ENCODE measurements around the gene DGKI.
A peak's percentile ranks its signal among the peaks of the same experiment; 100 is the strongest.

The DGKI gene

GRCh38 chr7:137694405-137694804 is 152.4 kb downstream of the DGKI start:
- Histone ChIP-seq H3K36me3 (replicated peaks) (no peaks in the 10 kb centered on the region), H3K27me3 (replicated peaks) (no peaks in the 10 kb centered on the region), H3K4me3 (ENCODE audit: low read depth, low read length) (no peak overlapping the region), H3K27ac (no peak overlapping the region)
- TF ChIP-seq, protein P1, sequence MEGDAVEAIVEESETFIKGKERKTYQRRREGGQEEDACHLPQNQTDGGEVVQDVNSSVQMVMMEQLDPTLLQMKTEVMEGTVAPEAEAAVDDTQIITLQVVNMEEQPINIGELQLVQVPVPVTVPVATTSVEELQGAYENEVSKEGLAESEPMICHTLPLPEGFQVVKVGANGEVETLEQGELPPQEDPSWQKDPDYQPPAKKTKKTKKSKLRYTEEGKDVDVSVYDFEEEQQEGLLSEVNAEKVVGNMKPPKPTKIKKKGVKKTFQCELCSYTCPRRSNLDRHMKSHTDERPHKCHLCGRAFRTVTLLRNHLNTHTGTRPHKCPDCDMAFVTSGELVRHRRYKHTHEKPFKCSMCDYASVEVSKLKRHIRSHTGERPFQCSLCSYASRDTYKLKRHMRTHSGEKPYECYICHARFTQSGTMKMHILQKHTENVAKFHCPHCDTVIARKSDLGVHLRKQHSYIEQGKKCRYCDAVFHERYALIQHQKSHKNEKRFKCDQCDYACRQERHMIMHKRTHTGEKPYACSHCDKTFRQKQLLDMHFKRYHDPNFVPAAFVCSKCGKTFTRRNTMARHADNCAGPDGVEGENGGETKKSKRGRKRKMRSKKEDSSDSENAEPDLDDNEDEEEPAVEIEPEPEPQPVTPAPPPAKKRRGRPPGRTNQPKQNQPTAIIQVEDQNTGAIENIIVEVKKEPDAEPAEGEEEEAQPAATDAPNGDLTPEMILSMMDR (IDR thresholded peaks at IDR 0.05; ENCODE audit: low read depth, low read length, missing control alignments): no peak
- in situ Hi-C loops (cut with HindIII; ENCODE audit: low pct_ligation_motif_present, low sequenced_read_pairs): no loop called here
- DNase-seq: no peak

- TF ChIP-seq, protein P1 (IDR thresholded peaks at IDR 0.05; ENCODE audit: low read depth, low read length, missing control alignments): no peak
- Histone ChIP-seq H3K27me3 (replicated peaks) (no peaks in the 10 kb centered on the region), H3K27ac (no peak overlapping the region), H3K4me3 (ENCODE audit: low read depth, low read length) (no peak overlapping the region), H3K36me3 (replicated peaks) (no peaks in the 10 kb centered on the region)
- in situ Hi-C loops (cut with HindIII; ENCODE audit: low pct_ligation_motif_present, low sequenced_read_pairs): no loop called here
- no peak for DNase-seq
These were observed 154.4 kb downstream of the DGKI start for GRCh38 chr7:137692399-137692798.

DNA sequence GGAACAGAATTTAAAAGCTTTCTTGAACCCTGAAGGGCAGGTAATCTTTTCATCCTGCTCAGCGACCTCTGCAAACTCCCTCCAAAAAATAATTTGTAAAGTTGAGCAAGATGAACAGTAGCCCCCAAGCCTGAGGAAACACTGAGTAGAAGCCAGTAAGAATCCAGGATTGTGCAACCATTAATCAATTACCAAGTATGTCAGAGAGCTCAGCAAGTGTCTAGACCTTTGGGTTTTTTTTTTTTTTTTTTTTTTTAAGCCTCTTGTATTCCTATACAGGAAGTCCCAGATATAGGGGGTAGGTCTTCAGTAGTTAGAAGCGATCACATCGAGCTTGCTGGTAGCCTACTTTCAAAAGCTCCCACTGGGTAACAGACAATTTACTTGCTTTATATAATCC is 155.2 kb downstream of the DGKI start:
- Histone ChIP-seq H3K36me3 (replicated peaks) (no peaks in the 10 kb centered on the region), H3K27ac (no peak overlapping the region), H3K4me3 (ENCODE audit: low read depth, low read length) (no peak overlapping the region), H3K27me3 (replicated peaks) (no peaks in the 10 kb centered on the region)
- TF ChIP-seq, protein P1 (IDR thresholded peaks at IDR 0.05; ENCODE audit: low read depth, low read length, missing control alignments): no peak
- DNase-seq: no peak
- in situ Hi-C loops (cut with HindIII; ENCODE audit: low pct_ligation_motif_present, low sequenced_read_pairs): no loop called here

GRCh38 chr7:137690635-137691034 is 156.1 kb downstream of the DGKI start:
- TF ChIP-seq, protein P1 (IDR thresholded peaks at IDR 0.05; ENCODE audit: low read depth, low read length, missing control alignments): no peak
- no peak overlapping the region for H3K4me3 ChIP-seq (ENCODE audit: low read depth, low read length)
- in situ Hi-C loops (cut with HindIII; ENCODE audit: low pct_ligation_motif_present, low sequenced_read_pairs): no loop called here
- no peaks in the 10 kb centered on the region for H3K27me3 ChIP-seq (replicated peaks)
- H3K36me3 ChIP-seq (replicated peaks): no peaks in the 10 kb centered on the region
- no peak for DNase-seq
- H3K27ac ChIP-seq: no peak overlapping the region

GRCh38 chr7:137689761-137690160 is 157.0 kb downstream of the DGKI start:
- TF ChIP-seq, protein P1 (IDR thresholded peaks at IDR 0.05; ENCODE audit: low read depth, low read length, missing control alignments): no peak
- Histone ChIP-seq H3K27ac (no peak overlapping the region), H3K4me3 (ENCODE audit: low read depth, low read length) (no peak overlapping the region), H3K36me3 (replicated peaks) (no peaks in the 10 kb centered on the region), H3K27me3 (replicated peaks) (no peaks in the 10 kb centered on the region)
- in situ Hi-C loops (cut with HindIII; ENCODE audit: low pct_ligation_motif_present, low sequenced_read_pairs): no loop called here
- no peak for DNase-seq

GRCh38 chr7:137687556-137688265 is 159.1 kb downstream of the DGKI start:
- Histone ChIP-seq H3K27ac (peak overlapping the region; percentile 68), H3K27me3 (replicated peaks) (no peaks in the 10 kb centered on the region), H3K36me3 (replicated peaks) (no peaks in the 10 kb centered on the region), H3K4me3 (ENCODE audit: low read depth, low read length) (no peak overlapping the region)
- TF ChIP-seq, protein P1 (IDR thresholded peaks at IDR 0.05; ENCODE audit: low read depth, low read length, missing control alignments): no peak
- DNase-seq: peak; percentile 66
- in situ Hi-C loops (cut with HindIII; ENCODE audit: low pct_ligation_motif_present, low sequenced_read_pairs): no loop called here

All from brain microvascular endothelial cell (primary cell).